Measurements from ENCODE around the gene COL24A1.
"Not testable (repeated sequence)": the region's sequence is repeated elsewhere in the genome, so short reads cannot be mapped to it uniquely, and the experiment has no call there.

The COL24A1 gene

GRCh38 chr1:86072474-86072873, 84.1 kb downstream of the COL24A1 start:
- not testable (repeated sequence) for DNase-seq (ENCODE audit: low spot score)

DNA sequence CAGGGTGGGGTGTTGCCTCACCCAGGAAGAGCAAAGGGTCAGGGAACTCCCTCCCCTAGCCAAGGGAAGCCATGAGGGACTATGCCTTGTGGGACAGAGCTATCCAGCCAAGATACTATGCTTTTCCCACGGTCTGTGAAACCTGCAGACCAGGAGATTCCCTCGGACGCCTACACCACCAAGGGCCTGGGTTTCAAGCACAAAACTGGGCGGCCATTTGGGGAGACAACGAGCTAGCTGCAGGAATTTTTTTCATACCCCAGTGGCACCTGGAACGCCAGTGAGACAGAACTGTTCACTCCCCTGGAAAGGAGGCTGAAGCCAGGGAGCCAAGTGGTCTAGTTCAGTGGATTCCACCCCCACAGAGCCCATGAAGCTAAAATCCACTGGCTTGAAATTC, 84.7 kb downstream of the COL24A1 start:
- not testable (repeated sequence) for DNase-seq (ENCODE audit: low spot score)

- no peak for DNase-seq (ENCODE audit: low spot score)
These were observed 86.8 kb downstream of the COL24A1 start for GRCh38 chr1:86069757-86070145.

- no peak for DNase-seq (ENCODE audit: low spot score)
These were observed 87.5 kb downstream of the COL24A1 start for GRCh38 chr1:86068841-86069756.

DNA sequence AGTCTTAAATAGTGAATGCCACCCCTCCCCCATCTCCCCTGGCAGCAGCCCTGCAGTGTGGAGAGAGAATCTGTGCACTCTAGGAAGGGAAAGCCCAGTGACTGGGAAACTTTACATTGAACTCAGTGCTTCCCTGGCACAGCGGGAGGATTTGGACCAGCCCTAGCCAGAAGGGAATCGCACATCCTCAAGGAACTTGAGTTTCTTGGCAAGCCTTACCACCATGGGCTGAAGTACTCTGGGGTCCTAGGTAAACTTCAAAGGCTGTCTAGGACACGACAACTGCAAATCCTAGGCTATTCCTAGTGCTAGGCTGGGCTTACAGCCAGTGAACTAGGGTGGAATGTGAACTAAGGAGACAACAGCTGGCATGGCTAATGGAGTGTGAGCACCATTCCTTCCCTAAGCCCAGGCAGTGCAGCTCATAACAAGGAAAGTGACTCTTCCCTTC, 88.3 kb downstream of the COL24A1 start:
- no peak for DNase-seq (ENCODE audit: low spot score)

DNA sequence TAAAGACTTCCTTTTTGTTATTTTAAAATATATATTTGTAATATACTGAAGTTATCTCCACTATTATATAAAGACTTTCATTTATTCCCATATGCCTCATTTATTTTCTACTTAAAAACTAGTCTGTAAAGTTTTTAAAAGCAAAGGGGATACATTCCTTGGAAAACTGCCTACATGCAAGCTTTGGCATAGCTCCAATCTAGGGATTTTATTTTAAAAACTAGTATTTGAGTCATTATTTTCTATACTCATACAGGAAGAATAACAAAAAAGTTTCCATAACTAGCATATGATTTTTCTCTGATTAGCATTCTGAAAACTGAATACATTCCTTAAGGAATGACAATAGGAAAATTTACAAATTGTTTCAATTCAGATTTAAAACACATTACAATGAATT, 88.9 kb downstream of the COL24A1 start:
- no peak for DNase-seq (ENCODE audit: low spot score)

DNA sequence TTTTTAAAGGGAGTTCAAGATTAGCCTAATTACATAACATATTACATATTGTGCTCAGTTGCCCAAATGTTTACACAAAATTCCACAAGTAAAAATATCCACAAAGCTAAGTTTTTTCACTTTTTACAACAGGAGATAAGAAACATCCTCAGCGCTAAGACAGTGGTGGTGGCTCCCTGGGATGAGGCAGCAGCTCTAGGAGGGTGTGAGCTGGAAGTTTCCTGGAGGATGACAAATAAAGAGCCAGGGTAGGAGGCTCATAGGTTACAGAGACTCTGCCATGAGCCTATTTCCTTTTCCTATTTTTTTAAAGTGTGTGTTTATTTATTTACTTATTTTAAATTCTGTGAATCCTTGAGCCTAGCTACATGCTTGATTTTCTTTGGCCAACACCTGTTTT, 91.7 kb downstream of the COL24A1 start:
- no peak for DNase-seq (ENCODE audit: low spot score)

- no peak for DNase-seq (ENCODE audit: low spot score)
These were observed 92.9 kb downstream of the COL24A1 start for GRCh38 chr1:86063721-86064120.

- DNase-seq (ENCODE audit: low spot score), result no peak
These were observed 94.1 kb downstream of the COL24A1 start for GRCh38 chr1:86062453-86062852.

- no peak for DNase-seq (ENCODE audit: low spot score)
These were observed 95.0 kb downstream of the COL24A1 start for GRCh38 chr1:86061551-86061990.

GRCh38 chr1:86054396-86054795, 102.2 kb downstream of the COL24A1 start:
- no peak for DNase-seq (ENCODE audit: low spot score)

- no peak for DNase-seq (ENCODE audit: low spot score)
These were observed 103.4 kb downstream of the COL24A1 start for GRCh38 chr1:86052948-86053698.

DNA sequence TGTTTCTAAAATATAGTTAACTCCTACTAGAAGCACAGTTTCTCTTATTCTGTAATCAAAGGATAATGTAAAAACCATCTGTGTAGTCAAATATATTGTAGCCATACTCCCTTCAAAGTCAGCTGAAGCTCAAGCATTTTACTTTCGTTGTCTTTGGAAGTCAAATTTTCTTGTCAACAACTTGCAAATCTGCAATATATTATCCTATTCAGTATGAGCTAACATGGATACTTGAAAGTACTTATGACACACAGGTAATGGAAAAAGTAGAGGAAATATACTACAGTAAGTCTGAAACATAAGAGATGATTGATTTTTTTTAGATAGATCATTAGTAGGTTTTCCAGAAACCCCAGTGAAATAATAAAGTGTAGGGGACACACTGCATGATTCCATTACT, 121.5 kb downstream of the COL24A1 start:
- DNase-seq (ENCODE audit: low spot score), result no peak

DNA sequence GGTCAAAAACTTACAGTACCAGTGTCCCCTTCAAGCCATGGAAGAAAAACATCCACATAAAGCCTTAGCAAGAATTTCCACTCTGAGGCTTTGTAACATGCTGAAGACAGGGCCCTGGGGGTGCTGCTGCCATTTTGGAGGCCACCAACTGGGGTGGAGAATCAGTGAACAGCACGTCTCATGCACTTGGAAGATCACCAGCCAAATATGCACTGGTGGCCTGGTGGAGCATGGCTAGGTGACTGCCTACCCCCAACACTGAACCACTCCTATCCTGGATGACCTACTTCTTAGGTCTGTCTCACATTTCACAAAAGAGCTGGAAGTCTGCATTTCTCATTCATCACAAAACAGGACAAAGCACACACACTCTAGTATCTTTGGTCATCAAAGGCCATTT, 126.4 kb downstream of the COL24A1 start:
- DNase-seq (ENCODE audit: low spot score), result no peak

DNA sequence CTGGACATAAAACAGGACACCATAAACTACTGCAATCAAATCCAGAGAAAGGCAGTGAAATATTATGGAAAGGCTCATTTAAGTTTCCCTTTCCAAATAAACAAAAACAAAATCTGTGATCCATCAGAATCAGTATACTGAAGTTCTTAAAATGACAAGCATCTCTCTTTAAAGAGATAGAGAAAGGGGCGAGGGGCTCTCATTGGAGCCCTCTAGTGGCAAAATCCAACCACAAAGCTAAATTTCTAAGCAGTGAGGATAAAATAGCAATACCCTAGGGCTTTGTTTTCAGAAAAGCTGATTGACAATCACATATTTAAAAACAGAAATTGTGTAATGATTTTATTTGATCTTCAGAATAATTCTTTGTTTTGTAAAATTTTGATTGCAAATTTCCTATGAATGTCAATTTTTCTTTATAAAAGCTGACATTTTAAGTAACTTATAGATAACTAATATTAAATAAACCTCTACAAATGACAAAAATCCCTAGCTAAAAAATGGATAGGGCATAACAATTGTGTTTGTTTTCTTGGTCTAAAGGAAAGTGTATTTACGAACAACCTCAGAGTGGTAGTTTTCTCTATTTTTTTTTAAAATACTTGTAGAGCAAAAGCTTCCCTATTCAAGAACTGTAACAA, 138.2 kb downstream of the COL24A1 start:
- peak; percentile 4 for DNase-seq (ENCODE audit: low spot score)

- no peak for DNase-seq (ENCODE audit: low spot score)
These were observed 140.4 kb downstream of the COL24A1 start for GRCh38 chr1:86016076-86016759.

- no peak for DNase-seq (ENCODE audit: low spot score)
These were observed 141.2 kb downstream of the COL24A1 start for GRCh38 chr1:86015375-86015774.

GRCh38 chr1:86000601-86001000, 156.0 kb downstream of the COL24A1 start:
- no peak for DNase-seq (ENCODE audit: low spot score)

- no peak for DNase-seq (ENCODE audit: low spot score)
These were observed 158.3 kb downstream of the COL24A1 start for GRCh38 chr1:85998105-85998855.

DNA sequence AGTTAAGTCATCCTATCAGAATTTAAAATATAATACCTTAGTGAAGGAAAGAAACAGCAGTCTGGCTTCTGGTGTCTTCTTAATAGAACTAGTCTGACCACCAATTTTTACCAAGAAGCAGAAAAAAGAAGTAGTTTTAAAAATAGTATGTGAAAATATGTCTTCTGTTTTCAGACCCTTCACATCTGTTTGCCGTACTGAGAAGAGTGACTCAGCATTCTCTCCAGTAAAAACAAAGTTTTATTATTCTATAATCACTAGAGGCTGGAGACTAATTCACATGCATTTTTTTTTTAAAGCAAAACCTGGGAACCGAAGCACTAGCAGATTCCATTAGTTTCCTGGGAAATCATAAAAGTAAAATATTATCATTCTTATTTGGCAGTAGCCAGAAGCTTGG, 163.8 kb downstream of the COL24A1 start:
- no peak for DNase-seq (ENCODE audit: low spot score)

- DNase-seq (ENCODE audit: low spot score), result no peak
These were observed 165.3 kb downstream of the COL24A1 start for GRCh38 chr1:85991261-85991660.
